Stimulated activated CD4-positive, alpha-beta T cell treated with anti-CD3 and anti-CD28 coated beads, Interleukin-1b, Interleukin-23, amount 100 ng/mL, for 4 hours (primary cell): Measurements from ENCODE around the gene FARS2.

Experiments used
- DNase-seq, 2 donors: peaks; one replicate each; pipeline ENCODE4 v3.0.0-alpha.2; 2020; ENCODE audit warnings: low read depth in 2 of 2

FARS2 gene

DNA sequence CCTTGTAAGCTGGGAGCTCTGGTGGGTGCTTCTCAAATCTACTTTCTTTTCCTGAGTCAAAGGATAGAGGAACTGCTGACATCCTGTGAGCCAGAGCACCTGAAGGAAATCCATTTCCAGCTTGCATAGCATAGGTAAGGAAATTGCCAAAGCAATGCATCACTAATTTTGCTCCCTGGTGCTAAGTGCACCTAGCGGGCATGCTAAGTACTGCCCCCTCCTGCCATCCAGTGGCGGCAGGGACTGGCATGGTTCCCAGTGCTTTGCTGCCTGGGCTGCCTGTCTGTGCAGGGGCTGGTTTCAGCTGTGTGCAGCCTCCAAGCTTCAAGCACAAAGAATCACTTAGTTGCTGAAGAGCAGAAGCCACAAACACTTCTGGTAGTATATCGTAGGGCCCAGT lies 63.9 kb downstream of the FARS2 start:
- DNase-seq: no peak

- no peak for DNase-seq
These were observed 64.8 kb downstream of the FARS2 start for GRCh38 chr6:5326022-5326641.

DNA sequence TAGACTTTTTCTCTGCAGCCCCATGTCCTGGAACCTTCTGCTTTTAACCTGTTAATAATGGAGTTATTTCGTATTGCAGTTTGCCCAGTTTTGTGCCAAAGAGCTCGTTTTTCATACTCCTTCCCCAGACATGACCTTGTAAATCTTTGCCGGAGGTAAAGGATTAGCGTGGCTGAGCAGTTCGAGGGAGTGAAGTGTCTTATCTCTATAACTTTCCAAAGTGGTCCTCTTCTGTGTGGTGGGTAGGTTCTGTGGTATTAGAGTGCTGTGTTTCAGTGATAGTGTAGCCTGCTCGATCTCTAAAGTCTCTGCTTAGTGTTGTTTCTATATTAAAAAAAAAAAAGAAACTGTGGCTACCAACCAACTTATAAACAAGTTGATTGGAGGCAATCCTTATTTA lies 67.5 kb downstream of the FARS2 start:
- no peak for DNase-seq

- no peak for DNase-seq
These were observed 70.6 kb downstream of the FARS2 start for GRCh38 chr6:5331845-5332442.

DNA sequence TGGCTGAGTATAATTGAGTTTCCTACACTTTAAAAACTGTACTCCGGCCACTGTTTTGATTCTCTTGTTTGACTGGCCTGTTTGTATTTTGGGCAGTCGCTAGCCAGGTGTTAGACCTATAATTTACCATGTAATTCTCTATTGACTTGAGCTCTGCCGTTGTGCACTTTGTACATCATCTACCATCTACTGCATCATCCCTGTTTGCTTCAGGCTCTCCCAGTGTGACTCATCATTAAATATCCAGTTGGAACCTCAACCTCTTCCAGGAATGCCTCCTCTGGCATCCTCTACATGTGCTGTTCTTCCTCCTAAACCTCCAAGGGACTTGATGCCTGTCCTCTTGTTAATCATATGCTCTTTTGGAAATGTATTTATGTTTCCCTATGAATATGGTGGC lies 72.3 kb downstream of the FARS2 start:
- DNase-seq: no peak

DNA sequence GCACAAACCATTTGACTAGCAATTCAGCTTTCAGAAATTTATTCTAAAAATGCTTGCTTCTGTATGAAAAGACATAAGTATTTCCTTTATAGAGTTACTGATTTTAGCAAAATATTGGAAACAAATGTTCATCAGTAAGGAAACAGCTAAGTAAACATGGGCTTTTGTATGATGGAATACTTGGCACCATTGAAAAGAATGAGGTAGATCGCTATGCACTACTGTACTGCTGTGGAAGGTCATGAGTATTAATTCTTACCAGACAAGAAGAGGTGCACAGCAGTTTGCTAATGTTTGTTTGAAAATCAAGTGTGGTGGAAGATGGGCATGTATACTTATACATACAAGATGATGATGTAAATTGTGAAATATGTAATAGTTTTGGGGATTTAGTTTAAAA lies 73.0 kb downstream of the FARS2 start:
- no peak for DNase-seq

DNA sequence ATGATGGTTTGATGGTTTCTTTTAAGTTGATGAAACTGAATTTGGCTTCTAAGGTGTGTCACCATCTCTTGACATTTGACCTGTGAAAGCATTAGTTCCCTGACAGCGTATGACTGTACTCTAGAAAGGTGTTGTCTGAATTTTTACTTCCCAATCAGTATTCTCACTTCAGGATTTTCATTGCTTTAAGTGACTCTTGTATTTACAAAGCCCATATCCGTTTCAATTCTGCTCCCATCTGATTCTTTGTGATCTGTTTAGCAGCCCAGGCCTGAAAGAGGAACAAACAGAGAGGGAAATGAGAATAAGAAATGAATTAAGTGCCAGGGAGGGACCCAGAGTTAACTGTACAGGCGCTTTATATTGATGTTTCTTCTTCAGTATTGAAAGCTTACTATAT lies 73.7 kb downstream of the FARS2 start:
- no peak for DNase-seq

DNA sequence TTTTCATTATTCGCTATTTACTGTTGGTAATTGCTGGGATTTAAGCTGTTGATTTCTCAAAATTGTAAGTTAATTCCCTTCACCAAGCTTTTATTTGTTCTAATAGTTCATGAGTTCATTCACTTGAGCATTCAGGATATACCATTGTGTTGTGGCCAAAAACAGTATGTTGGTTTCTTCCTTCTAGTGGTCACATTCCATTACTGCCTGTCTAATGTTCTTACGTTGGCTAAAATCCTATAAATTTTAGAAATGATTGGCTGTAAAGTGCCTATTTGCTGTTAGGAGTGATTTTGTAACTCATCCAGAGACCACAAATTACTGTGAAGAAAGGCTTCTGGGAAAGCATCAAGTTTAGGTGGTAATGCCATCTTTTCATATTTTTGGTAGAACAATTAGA lies 76.3 kb downstream of the FARS2 start:
- no peak for DNase-seq

DNA sequence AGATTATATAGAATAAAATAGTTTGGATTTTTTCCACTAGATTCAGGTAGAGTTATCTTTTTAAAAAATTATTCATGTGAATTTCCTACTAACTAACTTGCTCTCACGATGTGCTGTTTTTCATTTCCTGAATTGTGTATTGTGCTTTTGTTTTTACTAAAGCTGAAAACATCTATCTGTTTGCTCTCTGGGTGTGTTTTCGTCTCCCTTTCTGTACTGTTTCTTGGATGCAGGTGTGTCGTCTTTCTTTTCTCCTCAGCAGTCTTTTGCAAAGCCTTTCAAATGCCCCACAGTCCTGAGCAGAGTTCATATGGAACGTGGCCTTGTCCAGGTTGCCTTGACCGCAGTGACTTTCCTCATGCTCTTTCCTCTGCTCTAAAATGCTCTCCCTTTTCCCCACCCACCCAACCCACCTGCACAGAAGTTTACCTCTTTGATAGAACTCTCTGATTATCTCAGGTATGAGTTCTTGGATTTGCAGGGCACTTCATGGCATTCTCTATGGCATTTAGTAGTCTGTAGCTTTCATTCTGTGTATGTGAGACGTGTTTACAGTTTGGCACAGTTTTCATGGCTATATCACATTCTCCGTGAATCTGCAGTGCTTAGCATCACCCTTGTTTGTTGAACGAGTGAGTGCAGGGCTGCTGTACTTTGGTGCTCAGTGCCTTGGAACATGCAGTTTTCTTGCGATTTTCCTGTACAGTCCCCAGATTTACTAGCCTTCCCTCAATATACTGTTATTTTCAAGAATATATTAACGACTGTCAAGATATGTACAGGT lies 77.1 kb downstream of the FARS2 start:
- no peak for DNase-seq

GRCh38 chr6:5339786-5340185 lies 78.5 kb downstream of the FARS2 start:
- no peak for DNase-seq

DNA sequence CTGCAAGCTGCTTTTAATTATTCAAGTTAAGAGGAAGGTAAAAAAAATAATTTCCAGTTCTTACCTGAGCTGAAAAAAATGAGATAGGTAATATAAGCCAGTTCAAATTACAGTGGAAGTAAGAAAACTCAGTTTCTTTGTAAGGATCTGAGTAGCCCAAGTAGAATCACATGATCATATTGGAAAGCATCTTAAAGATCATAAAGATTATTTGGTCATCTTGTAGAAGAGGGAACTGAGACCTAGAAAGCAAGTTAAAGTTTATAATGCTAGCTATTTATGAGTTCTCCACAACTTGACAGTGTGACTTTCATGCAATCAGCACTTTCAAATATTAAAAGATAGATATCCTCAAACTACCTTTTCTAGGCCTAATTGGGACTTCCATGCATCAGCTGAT lies 80.5 kb downstream of the FARS2 start:
- no peak for DNase-seq

DNA sequence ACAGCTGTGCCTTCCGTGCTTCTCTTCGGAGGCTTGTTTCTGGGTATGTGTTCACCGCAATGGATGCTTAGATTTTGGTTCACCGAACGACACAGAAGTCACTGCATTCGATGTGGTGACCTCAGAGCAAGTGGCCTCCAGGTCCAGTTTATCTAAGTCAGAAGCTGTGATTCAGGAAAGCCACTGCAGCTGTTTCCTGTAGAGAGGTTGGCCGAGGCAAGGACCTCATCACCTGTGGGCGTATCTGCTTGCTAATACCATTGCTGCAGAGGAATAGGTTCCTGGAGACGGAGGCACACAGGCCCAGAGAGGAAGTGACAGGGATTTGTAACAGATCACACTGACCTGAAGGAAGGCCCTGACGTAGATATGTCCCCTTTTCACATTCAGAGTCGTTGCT lies 82.7 kb downstream of the FARS2 start:
- no peak for DNase-seq

DNA sequence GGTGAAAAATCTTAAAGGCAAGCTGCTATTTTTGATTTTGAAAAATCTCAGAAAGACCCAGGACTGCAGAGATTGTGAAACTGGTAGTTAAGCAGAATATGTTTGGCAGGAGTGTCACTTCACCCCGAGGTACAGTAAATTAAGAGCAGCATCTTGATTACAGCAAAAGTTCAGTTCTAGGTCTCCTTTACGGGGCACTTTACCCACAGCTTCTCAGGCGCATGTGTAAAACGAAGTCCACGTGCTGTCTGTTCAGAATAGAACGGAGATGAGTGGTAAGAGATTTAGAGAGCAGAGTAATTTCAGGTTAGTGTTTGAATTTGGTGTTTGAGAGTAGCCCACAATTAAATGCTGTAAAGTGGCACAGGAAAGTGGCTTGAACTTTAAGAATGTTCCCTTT lies 84.0 kb downstream of the FARS2 start:
- no peak for DNase-seq

DNA sequence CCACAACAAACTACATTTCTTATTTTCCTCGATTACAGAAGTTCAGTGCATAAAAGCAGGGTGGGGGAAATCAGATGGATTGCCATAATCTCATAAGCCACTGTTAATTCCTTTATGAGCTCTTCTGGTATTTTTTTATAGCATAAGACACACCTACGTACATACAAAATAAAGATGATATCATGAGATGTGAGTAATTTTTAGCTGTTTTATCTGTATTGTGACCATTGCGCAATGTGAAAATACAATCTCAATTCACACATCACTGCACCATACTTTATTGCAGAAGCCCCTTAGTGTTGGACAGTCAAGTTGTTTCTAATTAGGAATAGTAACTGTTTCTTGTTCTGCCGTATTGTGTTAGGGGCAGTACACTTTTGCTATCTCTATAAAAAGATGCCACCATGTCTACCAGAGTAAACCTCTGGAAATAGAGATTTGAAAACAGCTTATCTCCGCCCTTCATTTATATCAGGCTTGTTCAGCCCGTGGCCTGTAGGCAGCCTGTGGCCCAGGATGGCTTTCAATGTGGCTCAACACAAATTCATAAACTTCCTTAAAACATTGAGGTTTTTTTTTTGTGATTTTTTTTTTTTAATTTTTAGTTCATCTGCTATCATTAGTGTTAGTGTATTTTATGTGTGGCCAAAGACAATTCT lies 90.4 kb downstream of the FARS2 start:
- DNase-seq: no peak

- DNase-seq: no peak
These were observed 92.7 kb downstream of the FARS2 start for GRCh38 chr6:5353971-5354370.

DNA sequence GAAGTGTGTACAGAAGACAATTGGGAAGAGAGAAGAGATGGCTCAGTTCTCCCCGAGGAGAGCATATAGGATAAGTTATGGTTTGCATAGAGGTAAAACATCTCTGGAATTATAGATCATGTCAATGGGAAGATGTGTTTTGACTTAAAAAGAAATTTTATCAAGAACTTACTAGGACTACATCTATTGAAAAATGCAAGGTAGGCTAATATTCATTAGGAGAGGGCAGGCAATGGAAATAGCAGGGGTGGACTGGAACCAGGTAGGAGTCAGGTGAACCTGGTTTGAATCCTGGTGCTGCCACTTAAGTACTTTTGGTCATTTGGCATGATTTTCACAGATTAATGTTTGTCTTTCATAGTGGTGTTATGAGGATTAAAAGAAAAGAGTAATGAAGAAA lies 96.2 kb downstream of the FARS2 start:
- no peak for DNase-seq

DNA sequence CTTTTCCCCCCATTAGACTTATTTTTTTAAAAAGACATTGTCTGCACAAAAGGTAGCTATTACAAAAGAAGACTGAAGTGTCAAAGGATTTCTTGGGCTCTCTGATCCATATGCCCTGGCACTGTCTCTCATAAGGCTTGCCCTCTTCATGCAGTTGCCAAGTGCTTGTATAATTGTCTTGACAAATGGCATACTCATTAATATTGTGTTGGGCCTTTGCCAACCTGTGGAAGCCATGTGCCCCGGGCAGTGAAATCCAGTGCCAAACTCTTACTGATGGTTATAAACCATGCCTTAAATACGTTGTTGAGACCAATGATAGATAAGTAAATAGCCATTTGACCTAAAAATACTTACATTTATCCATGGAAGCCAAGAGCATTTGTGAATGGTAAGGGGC lies 98.1 kb downstream of the FARS2 start:
- no peak for DNase-seq

DNA sequence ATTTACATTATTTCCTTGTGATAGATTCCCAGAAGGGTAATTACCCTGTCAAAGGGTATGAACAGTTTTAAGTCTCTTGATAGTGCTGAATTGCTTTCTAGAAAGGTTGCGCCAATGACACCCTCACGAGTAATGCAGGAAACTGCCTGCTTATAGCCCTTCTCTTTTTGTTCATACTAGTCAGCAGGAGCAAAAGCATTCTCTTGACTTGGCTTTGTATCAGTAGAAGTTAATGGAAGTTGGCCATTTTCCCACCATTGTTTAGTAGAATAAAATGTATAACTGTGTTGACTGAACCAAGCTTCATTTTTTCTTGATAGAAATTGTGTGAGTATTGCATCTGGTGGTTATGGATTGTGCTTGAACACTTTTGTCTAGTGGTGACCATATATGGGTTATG lies 100.1 kb downstream of the FARS2 start:
- no peak for DNase-seq

DNA sequence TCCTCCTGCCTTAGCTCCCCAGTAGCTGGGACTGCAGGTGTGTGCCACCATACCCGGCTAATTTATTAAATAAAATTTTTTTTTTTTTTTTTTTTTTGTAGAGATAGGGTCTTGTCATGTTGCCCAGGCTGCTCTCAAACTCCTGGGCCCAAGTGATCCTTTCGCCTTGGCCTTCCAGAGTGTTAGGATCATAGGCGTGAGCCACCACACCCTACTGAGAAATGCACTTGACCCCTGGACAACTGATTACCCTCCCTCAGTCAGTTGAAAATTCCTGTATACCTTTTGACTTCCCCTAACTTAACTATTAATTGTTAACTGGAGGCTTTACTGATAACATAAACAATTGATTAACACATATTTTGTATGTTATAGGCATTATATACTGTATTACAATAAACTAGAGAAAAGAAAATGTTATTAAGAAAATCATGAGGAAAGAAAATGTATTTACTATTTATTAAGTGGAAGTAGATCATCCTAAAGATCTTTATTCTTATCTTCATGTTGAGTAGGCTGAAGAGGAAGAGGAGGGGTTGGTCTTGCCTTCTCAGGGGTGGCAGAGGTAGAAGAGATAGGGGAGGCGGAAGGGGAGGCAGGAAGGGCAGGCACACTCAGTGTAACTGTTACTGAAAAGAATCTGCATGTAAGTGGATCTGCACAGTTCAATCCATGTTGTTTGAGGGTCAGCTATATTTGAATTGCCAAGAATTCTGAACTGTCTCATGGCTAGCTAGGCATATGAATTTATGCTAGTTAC lies 104.3 kb downstream of the FARS2 start:
- no peak for DNase-seq

- no peak for DNase-seq
These were observed 105.6 kb downstream of the FARS2 start for GRCh38 chr6:5366941-5367340.

DNA sequence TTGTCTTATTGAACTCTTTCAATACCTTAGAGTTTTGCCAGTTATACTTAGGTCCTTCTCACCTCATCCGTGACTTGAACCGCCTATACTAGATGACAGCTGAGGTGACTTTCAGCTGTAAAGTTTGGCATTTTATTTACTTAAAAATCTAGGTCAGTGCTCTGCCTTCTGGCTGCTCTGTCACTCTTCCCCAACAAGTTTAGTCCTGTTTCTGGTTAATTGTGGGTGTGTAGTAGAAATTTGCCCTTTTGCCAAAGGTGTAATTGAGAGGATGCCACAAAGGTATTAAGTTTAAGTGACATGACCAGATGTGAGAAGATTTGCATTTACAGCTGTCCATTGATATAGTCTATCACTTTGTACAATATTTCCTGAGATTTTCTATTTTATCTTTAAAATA lies 106.2 kb downstream of the FARS2 start:
- no peak for DNase-seq

- DNase-seq: no peak
These were observed 112.1 kb downstream of the FARS2 start for GRCh38 chr6:5373430-5373829.
